Measurements from ENCODE around the gene DSCAML1. TPM values are rescaled to one million over a fixed set of nuclear protein-coding genes. Genes with fewer than 3 reads are reported as not detected.
A peak's percentile ranks its signal among the peaks of the same experiment; 100 is the strongest.
"Not testable (repeated sequence)": the region's sequence is repeated elsewhere in the genome, so short reads cannot be mapped to it uniquely, and the experiment has no call there.

The DSCAML1 gene
- total RNA-seq, 1 experiment from 2014 or later, result not detected

DNA sequence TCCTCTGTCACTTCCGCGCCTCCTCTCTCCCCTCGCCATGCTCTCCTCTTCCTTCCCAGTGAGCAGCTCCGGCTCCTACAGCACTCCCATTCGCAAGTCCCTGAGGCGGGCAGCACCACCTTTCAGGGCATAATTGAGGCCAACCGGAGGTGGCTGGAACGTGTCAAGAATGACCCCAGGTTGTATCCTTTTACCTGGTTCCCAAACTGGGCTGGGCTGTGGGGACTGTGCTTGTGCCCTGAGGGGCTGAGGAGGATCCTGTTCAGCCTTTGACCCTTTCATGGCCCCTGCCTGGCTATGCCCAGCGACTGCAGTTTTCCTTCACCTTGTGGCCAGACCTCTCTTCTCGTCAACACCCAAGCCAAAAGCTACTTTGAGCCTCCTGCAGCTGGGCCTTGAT lies 385.3 kb downstream of the DSCAML1 start:
- DNase-seq (ENCODE audit: low read depth), result no peak

DNA sequence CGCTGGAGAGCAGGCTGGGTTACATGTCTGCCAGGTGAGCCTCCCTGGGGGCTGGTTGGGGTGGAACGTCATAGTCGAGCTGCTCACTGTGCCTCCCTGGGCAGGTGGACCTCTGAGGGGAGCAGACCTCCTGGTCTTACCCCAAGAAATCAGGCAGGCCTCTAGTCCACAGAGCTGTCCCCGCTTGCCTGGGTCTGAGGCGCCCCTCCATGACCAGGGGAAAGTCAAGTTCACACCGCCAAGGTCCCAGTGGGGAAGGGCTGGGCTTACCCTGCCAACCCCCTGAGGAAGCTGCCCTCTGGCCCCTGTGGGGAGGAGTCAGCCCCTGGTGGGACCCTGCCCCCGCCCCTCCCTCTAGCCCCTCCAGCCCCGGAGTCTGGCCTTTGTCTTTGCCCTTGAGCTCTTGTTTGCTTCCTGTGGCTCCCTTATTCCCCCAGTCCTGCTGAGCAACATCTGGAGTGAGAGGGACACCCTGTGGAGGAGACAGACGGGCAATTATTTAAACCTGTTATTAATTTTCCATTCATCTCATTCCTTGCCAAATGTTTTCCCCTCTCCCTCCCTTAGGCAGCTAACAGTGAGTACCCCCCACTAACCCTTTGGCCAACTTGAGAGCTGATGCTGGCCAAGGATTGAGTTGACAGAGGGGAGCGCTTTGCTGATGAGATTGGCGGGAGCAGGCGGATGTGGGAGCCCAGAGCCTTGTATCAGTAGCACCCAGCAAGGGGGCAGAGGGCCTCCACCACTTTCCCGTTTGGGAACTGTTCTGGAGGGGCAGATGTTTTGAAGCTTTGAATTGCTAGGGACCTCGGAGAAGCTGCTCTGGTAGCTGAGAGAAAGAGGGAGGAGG lies 385.9 kb downstream of the DSCAML1 start:
- no peak for DNase-seq (ENCODE audit: low read depth)

DNA sequence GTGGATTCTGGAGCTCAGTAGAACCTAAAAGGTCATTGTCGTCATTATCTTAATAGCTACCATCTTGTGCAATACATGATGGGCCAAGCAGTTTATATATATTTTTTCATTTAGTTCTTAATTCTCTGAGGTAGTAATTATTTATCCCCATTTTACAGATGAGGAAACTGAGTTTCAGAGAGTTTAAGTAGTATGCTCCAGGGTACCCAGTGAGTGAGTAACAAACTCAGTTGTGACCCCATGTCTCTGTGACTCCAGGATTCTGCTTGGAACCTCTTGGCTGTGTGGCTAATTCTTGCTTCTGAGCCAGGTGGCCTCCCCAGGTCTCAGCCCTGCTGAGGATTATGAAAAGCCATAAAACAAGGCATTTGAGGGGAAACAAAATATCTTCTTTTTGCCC lies 386.8 kb downstream of the DSCAML1 start:
- no peak for DNase-seq (ENCODE audit: low read depth)

DNA sequence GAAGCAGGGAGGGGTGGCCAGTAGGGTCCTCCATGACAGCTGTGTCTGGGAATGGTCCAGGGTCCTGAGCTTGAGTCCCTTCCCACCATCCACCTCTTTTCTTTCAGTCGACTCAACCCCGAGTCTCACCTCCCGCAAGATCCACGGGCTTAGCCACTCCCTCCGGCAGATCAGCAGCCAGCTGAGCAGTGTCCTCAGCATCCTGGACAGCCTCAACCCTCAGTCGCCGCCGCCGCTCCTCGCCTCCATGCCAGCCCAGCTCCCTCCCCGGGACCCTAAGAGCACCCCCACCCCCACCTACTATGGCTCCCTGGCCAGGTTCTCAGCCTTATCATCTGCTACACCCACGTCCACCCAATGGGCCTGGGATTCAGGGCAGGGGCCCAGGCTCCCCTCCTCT lies 387.5 kb downstream of the DSCAML1 start:
- no peak for DNase-seq (ENCODE audit: low read depth)

DNA sequence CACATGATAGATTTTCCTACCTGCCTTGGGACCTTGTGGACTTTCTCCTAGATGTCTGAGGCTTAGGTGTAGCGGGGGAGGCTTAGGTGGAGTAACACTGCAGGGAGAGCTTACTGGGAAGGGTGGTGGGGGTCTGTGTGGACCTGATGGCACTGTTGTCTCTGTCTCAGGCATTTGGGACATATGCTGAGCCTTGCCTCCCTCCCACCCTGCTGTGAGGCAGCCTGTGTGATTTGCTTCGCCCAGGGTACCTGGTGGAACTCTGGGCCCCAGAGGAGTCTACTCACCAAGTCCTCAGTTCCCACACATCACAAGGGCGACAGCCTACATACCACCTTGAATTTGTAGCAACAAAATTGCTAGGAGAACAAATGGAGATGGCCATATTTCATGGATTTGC lies 388.7 kb downstream of the DSCAML1 start:
- DNase-seq (ENCODE audit: low read depth), result no peak

DNA sequence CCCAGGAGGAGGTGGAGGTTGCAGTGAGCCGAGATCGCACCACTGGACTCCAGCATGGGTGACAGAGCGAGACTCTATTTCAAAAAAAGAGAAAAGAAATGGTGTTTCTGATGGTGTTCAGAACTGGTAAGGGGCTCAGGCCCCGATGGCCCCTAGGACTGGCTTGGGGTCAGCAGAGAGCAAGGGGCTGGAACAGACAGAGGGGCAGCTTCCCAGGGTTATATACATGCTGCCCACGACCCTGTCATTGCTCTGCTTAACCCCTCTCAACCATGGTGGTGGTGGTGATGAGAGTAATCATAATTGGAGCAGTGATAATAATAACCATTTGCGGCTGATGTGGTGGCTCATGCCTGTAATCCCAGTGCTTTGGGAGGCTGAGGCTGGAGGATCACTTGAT lies 390.0 kb downstream of the DSCAML1 start:
- no peak for DNase-seq (ENCODE audit: low read depth)

DNA sequence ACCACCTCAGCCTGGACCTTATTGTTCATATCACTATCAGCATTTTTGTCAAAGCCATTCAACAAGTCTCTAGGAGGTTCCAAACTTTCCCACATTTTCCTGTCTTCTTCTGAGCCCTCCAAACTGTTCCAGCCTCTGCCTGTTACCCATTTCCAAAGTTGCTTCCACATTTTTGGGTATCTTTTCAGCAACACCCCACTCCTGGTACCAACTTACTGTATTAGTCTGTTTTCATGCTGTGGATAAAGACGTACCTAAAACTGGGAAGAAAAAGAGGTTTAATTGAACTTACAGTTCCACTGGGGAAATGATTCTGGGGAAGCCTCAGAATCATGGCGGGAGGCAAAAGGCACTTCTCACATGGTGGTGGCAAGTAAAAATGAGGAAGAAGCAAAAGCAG lies 391.1 kb downstream of the DSCAML1 start:
- DNase-seq (ENCODE audit: low read depth), result not testable (repeated sequence)

DNA sequence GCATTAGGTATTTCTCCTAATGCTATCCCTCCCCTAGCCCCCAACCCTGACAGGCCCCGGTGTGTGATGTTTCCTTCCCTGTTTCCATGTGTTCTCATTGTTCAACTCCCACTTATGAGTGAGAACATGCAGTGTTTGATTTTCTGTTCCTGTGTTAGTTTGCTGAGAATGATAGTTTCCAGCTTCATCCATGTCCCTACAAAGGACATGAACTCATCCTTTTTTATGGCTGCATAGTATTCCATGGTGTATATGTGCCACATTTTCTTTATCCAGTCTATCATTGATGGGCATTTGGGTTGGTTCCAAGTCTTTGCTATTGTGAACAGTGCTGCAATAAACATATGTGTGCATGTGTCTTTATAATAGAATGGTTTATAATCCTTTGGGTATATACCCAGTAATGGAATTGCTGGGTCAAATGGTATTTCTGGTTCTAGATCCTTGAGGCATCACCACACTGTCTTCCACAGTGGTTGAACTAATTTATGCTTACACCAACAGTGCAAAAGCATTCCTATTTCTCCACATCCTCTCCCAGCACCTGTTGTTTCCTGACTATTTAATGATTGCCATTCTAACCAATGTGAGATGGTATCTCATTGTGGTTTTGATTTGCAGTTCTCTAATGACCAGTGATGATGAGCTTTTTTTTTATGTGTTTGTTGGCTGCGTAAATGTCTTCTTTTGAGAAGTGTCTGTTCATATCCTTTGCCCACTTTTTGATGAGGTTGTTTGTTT lies 397.7 kb downstream of the DSCAML1 start:
- not testable (repeated sequence) for DNase-seq (ENCODE audit: low read depth)

DNA sequence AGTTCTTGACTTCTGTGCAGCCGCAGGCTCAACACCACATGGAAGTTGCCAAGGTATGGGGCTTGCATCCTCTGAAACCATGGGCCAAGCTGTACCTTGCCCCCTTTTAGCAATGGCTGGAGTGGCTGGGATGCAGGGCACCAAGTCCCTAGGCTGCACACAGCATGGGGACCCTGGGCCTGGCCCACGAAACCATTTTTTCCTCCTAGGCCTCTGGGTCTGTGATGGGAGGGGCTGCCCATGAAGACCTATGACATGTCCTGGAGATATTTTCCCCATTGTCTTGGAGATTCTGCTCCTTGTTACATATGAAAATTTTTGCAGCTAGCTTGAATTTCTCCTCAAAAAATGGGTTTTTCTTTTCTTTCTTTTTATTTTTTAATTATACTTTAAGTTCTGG lies 398.4 kb downstream of the DSCAML1 start:
- DNase-seq (ENCODE audit: low read depth), result not testable (repeated sequence)

DNA sequence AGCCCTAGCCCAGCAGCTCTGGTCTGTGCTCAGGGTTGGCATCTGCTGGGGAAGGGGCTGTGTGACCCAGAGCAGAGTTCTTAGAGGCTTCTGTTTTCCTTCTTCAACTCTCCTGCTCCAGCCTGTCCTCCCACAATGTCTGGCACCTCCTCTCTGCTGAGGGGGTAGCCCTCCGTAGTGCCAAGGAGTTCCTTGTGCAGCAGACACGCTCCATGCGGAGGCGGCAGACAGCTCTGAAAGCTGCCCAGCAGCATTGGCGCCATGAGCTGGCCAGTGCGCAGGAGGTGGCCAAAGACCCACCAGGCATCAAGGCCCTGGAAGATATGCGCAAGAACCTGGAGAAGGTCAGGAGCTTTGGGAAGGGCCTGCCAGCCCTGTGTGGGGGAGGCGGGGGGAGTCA lies 400.0 kb downstream of the DSCAML1 start:
- DNase-seq (ENCODE audit: low read depth), result no peak

DNA sequence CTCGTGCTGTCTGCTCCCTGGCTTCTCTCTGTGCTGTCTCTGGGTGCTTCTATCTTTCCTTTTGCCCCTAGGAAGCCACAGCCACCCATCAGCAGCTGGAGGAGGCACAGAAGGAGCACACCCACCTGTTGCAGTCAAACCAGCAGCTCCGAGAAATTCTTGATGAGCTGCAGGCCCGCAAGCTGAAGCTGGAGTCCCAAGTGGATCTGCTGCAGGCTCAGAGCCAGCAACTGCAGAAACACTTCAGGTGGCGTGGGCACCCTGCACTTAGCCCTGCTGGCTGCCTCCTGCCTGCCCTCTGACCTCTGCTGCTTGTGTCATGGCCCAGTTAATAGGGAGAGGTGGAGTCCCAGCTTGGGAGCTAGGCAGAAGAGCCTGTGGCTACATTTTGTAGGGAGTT lies 401.5 kb downstream of the DSCAML1 start:
- DNase-seq (ENCODE audit: low read depth), result no peak

DNA sequence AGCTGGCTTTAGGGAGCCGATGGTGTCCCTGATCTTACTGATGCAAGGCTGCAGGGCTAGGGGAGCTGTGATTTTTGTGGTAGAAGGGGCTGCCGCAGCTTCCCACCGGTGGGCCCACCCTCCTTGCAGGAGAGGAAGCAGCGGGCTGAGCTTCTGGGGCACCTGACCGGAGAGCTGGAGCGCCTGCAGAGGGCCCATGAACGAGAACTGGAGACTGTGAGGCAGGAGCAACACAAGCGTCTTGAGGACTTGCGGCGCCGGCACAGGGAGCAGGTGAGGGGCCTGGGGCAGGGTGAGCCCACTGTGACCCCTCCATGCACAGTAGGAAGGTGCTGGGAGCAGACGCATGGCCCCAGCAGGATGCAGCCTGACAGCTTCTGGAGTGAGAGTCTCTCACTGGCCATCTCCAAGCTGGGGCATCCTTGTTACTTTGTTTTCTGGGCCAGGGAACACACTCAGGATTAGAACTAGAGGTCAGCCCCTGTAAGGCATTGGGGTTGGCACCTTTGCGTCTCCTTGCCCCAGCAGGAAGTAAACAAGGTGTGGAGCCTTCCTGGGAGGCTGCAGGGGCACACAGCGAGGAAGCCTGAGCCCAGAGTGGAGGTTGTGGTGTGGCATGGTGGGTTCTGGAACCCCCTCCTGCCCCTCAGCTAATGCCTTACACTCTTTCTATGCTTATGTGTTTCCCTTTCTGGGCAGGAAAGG lies 402.6 kb downstream of the DSCAML1 start:
- no peak for DNase-seq (ENCODE audit: low read depth)

DNA sequence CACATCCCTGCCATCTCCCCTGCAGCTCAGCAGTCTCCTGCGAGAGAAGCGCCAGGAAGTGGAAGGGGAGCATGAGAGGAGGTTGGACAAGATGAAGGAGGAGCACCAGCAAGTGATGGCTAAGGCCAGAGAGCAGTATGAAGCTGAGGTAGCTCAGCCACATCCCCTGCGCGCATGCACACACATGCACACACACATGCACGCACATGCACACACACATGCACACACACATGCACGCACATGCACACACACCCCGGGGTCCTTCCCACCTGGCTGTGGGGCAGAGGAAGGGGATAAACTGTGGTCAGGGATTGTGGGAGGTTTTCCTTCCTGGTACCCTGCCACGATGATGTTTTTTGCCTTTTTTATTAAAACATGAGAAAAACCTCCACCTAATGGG lies 404.0 kb downstream of the DSCAML1 start:
- DNase-seq (ENCODE audit: low read depth), result no peak

DNA sequence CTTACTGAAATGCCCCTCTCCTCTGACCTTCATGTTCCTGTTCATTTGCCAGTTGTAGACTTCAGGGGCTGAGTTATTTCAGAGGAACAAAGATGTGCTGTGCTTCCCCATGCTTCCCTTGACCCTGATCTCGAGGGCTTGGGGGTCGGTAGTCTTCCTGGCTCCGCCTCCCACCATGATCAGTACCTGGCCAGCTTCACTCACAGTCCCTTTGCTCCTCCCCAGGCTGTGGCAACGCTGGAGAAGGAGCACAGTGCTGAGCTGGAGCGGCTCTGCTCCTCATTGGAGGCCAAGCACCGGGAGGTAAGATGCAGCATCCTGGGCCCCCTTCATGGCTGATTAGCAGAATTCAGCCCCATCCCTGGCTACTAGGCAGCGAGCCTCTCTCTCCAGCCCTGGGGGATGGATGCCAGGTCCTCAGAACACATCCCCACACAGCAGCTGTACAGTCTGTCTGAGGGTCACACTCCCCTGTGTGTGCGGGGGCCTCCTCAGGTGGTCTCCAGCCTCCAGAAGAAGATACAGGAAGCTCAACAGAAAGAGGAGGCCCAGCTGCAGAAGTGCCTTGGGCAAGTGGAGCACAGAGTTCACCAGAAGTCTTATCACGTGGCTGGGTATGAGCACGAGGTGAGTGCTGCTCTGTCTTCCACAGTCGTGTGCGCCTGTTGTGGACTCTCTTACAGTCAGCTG lies 404.9 kb downstream of the DSCAML1 start:
- DNase-seq (ENCODE audit: low read depth), result no peak

DNA sequence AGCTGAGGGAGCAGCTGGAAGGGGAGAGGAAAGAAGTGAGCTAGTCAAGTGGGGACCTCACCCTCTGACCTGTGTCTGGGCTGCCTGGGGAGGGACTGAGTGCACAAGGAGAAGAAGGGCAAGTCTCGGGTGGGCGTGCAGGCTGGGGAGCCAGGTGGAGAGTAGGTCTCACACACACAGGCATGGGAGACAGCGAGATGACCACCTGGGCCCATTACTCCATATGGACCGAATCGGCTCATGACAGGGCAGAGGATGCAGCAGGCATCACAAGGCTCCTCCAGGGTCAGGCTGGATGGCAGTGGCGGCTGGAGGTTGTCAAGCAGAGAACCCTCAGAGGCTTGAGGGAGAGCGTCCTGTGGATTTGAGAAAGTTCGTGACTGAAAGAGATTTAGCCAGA lies 405.8 kb downstream of the DSCAML1 start:
- DNase-seq (ENCODE audit: low read depth), result no peak

DNA sequence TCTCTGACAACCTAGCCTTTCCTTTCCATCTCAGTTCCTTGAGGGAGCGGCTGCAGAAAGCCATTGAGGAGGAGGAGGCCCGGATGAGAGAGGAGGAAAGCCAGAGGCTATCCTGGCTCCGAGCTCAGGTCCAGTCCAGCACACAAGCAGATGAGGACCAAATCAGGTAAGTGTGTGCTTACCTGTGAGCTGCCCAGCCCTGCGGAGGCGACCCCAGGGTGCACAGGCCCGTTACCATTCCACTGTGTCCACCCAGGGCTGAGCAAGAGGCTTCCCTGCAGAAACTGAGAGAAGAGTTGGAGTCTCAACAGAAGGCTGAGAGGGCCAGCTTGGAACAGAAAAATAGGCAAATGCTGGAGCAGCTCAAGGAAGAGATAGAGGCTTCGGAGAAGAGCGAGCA lies 406.3 kb downstream of the DSCAML1 start:
- no peak for DNase-seq (ENCODE audit: low read depth)

DNA sequence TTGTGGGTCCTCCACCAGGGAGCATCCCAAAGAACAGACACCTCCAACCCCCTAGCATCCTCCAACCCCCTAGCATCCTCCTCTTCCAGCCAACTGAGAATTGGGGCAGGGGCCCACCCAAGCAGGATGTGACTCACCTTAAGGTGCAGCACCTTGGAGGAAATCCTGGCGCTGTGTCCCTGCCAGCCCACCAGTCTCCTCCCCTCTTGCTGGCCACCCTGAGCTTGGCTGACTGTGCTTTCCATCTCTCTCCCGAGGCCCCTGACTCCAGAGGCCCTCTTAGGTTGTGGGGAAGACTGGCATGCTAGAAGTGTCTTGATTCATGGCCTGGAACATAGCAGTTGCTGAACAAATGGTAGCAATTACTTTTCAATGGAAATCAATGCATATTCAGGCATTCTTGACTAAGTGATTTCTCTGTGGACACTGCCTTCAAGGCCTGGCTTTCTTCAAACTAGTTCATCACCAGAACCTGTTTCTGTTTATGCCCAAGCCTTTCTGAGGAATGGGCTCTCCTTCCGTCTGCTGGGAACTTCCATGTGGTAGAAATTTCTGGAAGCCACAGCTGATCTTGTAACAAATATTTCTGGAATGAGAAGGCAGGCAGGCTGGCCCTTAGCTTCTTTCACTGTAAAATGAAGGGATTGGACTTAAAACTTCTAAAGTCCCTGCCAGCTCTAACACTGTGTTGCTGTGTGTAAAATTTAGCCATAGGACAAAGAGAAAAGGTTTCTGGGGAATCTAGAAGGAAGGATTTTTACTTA lies 408.8 kb downstream of the DSCAML1 start:
- peak; percentile 21 for DNase-seq (ENCODE audit: low read depth)

DNA sequence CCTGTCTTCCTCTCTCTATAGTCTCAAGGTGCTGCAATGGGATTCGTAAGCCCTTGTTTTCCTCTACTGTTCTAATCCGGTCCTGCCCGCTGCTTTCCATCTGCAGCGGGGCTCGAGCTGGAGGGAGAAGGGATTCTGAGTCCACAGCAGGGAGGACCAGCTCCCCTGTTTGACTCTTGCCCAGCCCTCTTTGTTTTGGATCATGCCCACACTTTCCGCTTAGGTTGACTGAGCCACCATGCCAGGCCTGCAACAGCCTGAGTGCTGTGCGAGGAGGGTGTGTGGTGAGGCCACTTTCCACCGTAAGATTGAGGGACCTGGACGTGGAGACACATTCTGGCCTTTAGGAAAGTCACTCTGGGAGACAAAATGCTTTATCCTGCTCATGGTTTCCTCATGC lies 411.1 kb downstream of the DSCAML1 start:
- no peak for DNase-seq (ENCODE audit: low read depth)

DNA sequence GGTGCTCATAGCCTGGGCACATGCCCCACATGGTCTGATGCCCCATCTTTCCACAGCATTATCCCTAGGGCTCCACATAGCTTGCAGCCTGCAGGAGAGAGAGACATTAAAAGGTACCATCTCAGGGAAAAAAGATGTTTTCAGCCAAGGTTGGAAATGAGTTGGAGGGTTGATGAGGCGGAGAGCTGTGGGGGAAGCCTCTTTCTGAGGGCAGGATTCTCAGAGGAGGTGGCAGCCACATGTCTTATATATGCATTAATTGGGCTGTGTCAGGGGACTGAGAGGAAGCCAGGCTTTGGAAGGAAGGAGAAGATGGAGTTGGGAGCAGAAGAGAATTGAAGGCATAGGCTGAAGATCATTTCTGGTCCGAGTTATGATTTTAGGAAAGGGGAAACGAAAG lies 411.5 kb downstream of the DSCAML1 start:
- no peak for DNase-seq (ENCODE audit: low read depth)

DNA sequence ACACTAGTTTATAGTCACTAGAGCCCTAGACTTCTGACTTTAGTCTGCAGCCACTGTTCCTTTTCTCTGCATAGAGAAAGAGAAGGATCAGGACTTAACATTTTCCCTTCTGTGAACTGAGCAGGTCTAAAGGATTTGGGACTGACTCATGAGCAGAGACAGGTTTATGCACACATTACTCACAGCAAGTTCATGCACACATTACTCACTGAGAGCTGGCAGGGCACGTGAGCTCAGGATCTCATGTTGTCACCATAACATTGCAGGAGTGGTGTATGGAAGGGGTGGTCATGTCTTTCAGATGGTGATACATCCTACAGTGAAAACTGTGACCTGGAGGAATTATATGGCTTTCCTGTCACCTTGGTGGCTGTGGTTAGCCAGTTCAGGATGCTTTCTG lies 413.0 kb downstream of the DSCAML1 start:
- peak; percentile 91 for DNase-seq (ENCODE audit: low read depth)

DNA sequence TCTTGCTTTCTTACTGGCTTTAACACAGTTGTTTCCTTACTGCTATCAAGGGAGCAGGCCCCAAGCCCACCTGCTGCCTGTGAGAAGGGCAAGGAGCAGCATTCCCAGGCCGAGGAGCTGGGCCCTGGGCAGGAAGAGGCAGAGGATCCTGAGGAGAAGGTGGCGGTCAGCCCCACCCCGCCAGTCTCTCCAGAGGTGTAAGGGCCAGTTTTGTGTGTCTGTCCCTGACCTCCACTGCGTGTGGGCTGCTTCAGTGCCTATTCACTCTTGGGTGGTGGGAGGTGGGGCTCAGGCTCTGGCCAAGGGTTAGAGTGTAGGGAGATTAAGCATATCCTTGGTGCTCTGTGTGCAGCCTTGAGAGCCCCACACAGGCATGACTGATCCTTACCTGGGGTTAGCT lies 414.3 kb downstream of the DSCAML1 start:
- DNase-seq (ENCODE audit: low read depth), result no peak

Measured in M059J (cell line).